IgD-negative memory B cell (primary cell): Measurements from ENCODE around the gene SLC25A31. TPM values are rescaled to one million over a fixed set of nuclear protein-coding genes. Genes with fewer than 3 reads are reported as not detected.

ENCODE experiments used
- H3K27ac Mint-ChIP-seq, 3 donors: one replicate each; pipeline ENCODE4 v1.8.0; 2020 to 2022; ENCODE audit warnings: mild to moderate bottlenecking in 3 of 3, mixed read lengths in 3 of 3, moderate library complexity in 1 of 3
- H3K27me3 Mint-ChIP-seq: one replicate; pipeline ENCODE4 v1.8.0; 2021; ENCODE audit warnings: mixed read lengths
- H3K36me3 Mint-ChIP-seq: one replicate; pipeline ENCODE4 v1.8.0; 2020; ENCODE audit warnings: mild to moderate bottlenecking, mixed read lengths
- H3K4me1 Mint-ChIP-seq, 3 donors: one replicate each; pipeline ENCODE4 v1.8.0; 2020 to 2022; ENCODE audit warnings: mixed read lengths in 3 of 3, mild to moderate bottlenecking in 1 of 3
- H3K4me3 Mint-ChIP-seq, 4 donors: one replicate each; pipeline ENCODE4 v1.8.0; 2020 to 2022; ENCODE audit warnings: mild to moderate bottlenecking in 4 of 4, mixed read lengths in 4 of 4, moderate library complexity in 3 of 4
- H3K9me3 Mint-ChIP-seq, 3 donors: one replicate each; pipeline ENCODE4 v1.8.0; 2020 to 2021; ENCODE audit warnings: mixed read lengths in 3 of 3, mild to moderate bottlenecking in 1 of 3
- polyA plus RNA-seq: library from polyadenylated mRNA; unstranded; fragments of 300-500 nt; fragmentation: Illumina TruSeq; gene quantifications from one replicate; pipeline ENCODE4 v1.2.3, GENCODE V29; 2021

SLC25A31 gene
- polyA plus RNA-seq, 1 donor from 2014 or later, result not detected

DNA sequence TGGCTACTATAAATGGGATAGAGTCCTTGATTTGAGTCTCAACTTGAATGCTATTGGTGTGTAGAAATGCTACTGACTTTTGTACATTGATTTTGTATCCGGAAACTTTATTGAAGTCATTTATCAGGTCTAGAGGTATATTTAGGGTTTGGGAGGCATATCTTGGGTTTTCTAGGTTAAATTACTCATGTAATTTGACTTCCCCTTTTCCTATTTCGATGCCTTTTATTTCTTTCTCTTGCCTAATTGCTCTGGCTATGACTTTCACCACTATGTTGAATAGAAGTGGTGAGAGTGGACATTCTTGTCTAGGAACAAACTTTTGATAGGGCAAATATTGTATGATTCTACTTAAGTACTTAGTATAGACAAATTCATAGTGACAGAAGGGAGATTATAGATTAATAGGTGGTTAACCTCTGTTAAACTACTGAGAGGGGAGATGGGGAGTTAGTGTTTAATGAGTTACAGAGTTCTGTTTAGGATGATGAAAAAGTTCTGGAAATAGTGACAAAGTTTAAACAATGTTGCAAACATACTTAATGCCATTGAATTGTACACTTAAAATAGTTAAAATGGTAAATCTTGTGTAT is 29.1 kb downstream of the SLC25A31 start:
- Mint-ChIP-seq H3K4me3 (no peak overlapping the region), H3K27me3 (peaks cover 8% of the 10 kb centered on the region), H3K27ac (no peak overlapping the region), H3K4me1 (peaks cover 0 to 2% (median 0%) of the 10 kb centered on the region in 3 donors), H3K9me3 (peaks cover 0 to 10% (median 5%) of the 10 kb centered on the region in 3 donors), H3K36me3 (no peaks in the 10 kb centered on the region)

GRCh38 chr4:127759893-127760292 is 29.7 kb downstream of the SLC25A31 start:
- H3K27me3 Mint-ChIP-seq, result peaks cover 9% of the 10 kb centered on the region
- peaks cover 0 to 10% (median 5%) of the 10 kb centered on the region in 3 donors for H3K9me3 Mint-ChIP-seq
- no peak overlapping the region for H3K27ac Mint-ChIP-seq
- peaks cover 0 to 2% (median 0%) of the 10 kb centered on the region in 3 donors for H3K4me1 Mint-ChIP-seq
- H3K4me3 Mint-ChIP-seq, result no peak overlapping the region
- no peaks in the 10 kb centered on the region for H3K36me3 Mint-ChIP-seq

GRCh38 chr4:127771535-127772275 is 41.5 kb downstream of the SLC25A31 start:
- peaks cover 11% of the 10 kb centered on the region for H3K27me3 Mint-ChIP-seq
- no peaks in the 10 kb centered on the region for H3K36me3 Mint-ChIP-seq
- no peak overlapping the region for H3K27ac Mint-ChIP-seq
- H3K4me3 Mint-ChIP-seq, result no peak overlapping the region
- H3K9me3 Mint-ChIP-seq, result no peaks in the 10 kb centered on the region
- no peaks in the 10 kb centered on the region for H3K4me1 Mint-ChIP-seq

GRCh38 chr4:127772769-127773671 is 42.8 kb downstream of the SLC25A31 start:
- no peak overlapping the region for H3K27ac Mint-ChIP-seq
- H3K36me3 Mint-ChIP-seq, result no peaks in the 10 kb centered on the region
- no peaks in the 10 kb centered on the region for H3K9me3 Mint-ChIP-seq
- no peaks in the 10 kb centered on the region for H3K4me1 Mint-ChIP-seq
- peaks cover 16% of the 10 kb centered on the region for H3K27me3 Mint-ChIP-seq
- no peak overlapping the region for H3K4me3 Mint-ChIP-seq

DNA sequence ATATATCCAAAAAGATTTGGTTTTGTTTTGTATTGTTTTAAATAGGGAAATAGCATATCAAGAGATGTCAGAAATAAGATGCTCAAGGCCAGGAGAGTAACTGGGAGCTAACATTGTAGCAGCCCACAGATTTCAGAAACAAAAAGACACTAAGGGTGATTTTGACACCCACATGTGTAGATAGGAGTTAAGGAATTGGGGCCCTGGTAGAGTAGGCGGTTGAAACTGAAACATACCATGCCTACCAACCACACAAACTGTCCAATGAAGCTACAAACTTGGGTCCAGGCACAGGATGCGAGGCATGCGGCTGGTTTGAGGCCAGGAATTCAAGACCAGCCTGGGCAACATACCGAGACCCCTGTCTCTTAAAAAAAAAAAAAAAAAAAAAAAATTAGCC is 45.6 kb downstream of the SLC25A31 start:
- H3K9me3 Mint-ChIP-seq, result no peaks in the 10 kb centered on the region
- peaks cover 0 to 4% (median 0%) of the 10 kb centered on the region in 3 donors for H3K4me1 Mint-ChIP-seq
- H3K27ac Mint-ChIP-seq, result no peak overlapping the region
- no peaks in the 10 kb centered on the region for H3K36me3 Mint-ChIP-seq
- peaks cover 33% of the 10 kb centered on the region for H3K27me3 Mint-ChIP-seq
- H3K4me3 Mint-ChIP-seq, result no peak overlapping the region

GRCh38 chr4:127776620-127777019 is 46.4 kb downstream of the SLC25A31 start:
- Mint-ChIP-seq H3K27ac (no peak overlapping the region), H3K4me3 (no peak overlapping the region), H3K9me3 (no peaks in the 10 kb centered on the region), H3K4me1 (peaks cover 0 to 9% (median 6%) of the 10 kb centered on the region in 3 donors), H3K36me3 (no peaks in the 10 kb centered on the region), H3K27me3 (peaks cover 40% of the 10 kb centered on the region)

DNA sequence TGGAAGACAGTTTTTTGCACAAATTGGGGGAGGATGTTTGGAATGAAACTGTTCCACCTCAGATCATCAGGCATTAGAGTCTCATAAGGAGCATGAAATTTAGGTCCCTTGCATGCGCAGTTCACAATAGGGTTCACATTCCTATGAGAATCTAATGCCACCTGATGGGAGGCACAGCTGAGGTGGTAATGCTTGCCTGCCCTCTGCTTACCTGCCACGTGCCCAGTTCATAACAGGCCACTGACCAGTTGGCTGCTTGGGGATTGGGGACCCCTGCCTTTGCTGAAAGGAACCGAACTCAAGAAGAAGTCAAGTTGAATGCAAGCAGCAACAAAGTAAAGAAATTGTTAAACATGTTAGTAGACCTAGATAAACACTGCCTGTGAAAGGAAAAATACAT is 47.3 kb downstream of the SLC25A31 start:
- peaks cover 43% of the 10 kb centered on the region for H3K27me3 Mint-ChIP-seq
- no peaks in the 10 kb centered on the region for H3K9me3 Mint-ChIP-seq
- H3K4me3 Mint-ChIP-seq, result no peak overlapping the region
- H3K27ac Mint-ChIP-seq, result peak overlapping the region in 1 of 3 donors; percentile 32
- peaks cover 3 to 12% (median 6%) of the 10 kb centered on the region in 3 donors for H3K4me1 Mint-ChIP-seq
- no peaks in the 10 kb centered on the region for H3K36me3 Mint-ChIP-seq

DNA sequence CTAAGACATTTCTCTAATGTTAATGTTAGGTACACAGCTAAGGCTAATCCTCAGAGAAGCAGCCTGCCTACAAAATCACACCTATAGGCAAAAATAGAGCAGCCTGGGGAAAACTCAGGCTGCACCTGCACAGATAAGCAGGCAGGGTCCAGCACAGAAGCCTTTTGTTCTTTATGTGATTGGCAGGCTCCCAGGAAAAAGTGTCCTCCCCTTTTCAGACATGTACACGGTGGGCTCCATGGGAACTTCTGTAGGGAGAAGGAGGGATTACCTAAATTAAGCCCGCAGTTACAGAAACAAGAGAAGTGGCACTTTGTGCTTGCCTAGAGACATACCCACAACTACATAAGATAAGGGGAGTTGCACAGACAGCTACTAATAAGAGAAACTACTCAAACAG is 47.9 kb downstream of the SLC25A31 start:
- no peak overlapping the region for H3K27ac Mint-ChIP-seq
- peaks cover 46% of the 10 kb centered on the region for H3K27me3 Mint-ChIP-seq
- H3K4me3 Mint-ChIP-seq, result no peak overlapping the region
- H3K36me3 Mint-ChIP-seq, result no peaks in the 10 kb centered on the region
- H3K9me3 Mint-ChIP-seq, result no peaks in the 10 kb centered on the region
- H3K4me1 Mint-ChIP-seq, result peaks cover 5 to 15% (median 10%) of the 10 kb centered on the region in 3 donors

GRCh38 chr4:127780598-127780997 is 50.4 kb downstream of the SLC25A31 start:
- Mint-ChIP-seq H3K27ac (no peak overlapping the region), H3K27me3 (peaks cover 51% of the 10 kb centered on the region), H3K36me3 (no peaks in the 10 kb centered on the region), H3K9me3 (no peaks in the 10 kb centered on the region), H3K4me1 (peaks cover 8 to 25% (median 13%) of the 10 kb centered on the region in 3 donors), H3K4me3 (peak overlapping the region in 2 of 4 donors; percentile 57 to 85)

DNA sequence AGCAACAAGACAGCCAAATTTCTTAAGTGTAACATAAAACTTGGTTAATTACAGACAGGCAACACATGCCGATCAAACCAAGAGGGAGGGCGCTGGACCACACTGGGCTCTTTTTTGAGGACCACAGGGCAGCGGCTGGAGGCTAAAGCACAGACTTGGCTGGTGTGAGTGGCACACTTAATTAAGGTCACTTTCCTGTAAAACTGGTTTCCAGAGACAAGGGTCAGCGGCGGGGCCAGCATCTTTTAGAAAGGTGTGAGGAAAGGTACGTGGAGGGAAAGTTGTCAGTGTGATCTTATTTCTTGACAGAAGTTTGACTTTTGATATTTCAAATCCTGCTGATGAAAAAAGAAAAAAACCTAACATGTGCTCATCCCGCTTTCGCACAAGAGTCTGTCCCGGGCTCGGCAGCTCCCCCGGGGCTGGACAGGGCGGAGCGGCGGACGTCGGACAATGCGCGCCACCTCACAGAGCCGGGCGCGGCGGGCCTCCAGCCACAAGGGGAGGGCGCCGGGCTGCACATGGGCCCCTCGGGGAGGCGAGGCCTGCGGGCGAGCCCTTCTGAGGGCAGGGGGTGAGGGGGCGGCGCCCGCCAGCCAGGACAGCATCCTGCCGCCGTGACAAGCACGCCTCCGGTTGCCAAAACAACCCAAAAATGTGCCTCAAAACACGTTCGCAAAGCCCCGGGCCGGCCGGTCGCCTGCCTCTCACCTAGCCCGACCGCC is 51.3 kb downstream of the SLC25A31 start:
- H3K4me1 Mint-ChIP-seq, result peaks cover 8 to 25% (median 13%) of the 10 kb centered on the region in 3 donors
- H3K4me3 Mint-ChIP-seq, result peak overlapping the region; percentile 67 to 94 (median 88)
- no peaks in the 10 kb centered on the region for H3K36me3 Mint-ChIP-seq
- H3K9me3 Mint-ChIP-seq, result no peaks in the 10 kb centered on the region
- peak overlapping the region in 1 of 3 donors; percentile 88 for H3K27ac Mint-ChIP-seq
- peaks cover 51% of the 10 kb centered on the region for H3K27me3 Mint-ChIP-seq

GRCh38 chr4:127782025-127782274 is 51.8 kb downstream of the SLC25A31 start:
- H3K4me1 Mint-ChIP-seq, result peaks cover 8 to 25% (median 13%) of the 10 kb centered on the region in 3 donors
- no peaks in the 10 kb centered on the region for H3K9me3 Mint-ChIP-seq
- H3K4me3 Mint-ChIP-seq, result peak overlapping the region; percentile 67 to 94 (median 81)
- H3K27ac Mint-ChIP-seq, result no peak overlapping the region
- H3K27me3 Mint-ChIP-seq, result peaks cover 51% of the 10 kb centered on the region
- no peaks in the 10 kb centered on the region for H3K36me3 Mint-ChIP-seq

GRCh38 chr4:127782275-127783025 is 52.2 kb downstream of the SLC25A31 start, which contains the start of gene HSPA4L:
Gene HSPA4L (plus strand): TSS chr4:127782322. CDS start chr4:127782551, 229 bp downstream.
- H3K27me3 Mint-ChIP-seq, result peaks cover 51% of the 10 kb centered on the region
- no peaks in the 10 kb centered on the region for H3K36me3 Mint-ChIP-seq
- H3K4me1 Mint-ChIP-seq, result peaks cover 8 to 25% (median 13%) of the 10 kb centered on the region in 3 donors
- H3K4me3 Mint-ChIP-seq, result peak within 1 kb of the TSS; percentile 85 to 96 (median 92)
- no peaks in the 10 kb centered on the region for H3K9me3 Mint-ChIP-seq
- H3K27ac Mint-ChIP-seq, result peak within 1 kb of the TSS in 2 of 3 donors; percentile 71 to 88

DNA sequence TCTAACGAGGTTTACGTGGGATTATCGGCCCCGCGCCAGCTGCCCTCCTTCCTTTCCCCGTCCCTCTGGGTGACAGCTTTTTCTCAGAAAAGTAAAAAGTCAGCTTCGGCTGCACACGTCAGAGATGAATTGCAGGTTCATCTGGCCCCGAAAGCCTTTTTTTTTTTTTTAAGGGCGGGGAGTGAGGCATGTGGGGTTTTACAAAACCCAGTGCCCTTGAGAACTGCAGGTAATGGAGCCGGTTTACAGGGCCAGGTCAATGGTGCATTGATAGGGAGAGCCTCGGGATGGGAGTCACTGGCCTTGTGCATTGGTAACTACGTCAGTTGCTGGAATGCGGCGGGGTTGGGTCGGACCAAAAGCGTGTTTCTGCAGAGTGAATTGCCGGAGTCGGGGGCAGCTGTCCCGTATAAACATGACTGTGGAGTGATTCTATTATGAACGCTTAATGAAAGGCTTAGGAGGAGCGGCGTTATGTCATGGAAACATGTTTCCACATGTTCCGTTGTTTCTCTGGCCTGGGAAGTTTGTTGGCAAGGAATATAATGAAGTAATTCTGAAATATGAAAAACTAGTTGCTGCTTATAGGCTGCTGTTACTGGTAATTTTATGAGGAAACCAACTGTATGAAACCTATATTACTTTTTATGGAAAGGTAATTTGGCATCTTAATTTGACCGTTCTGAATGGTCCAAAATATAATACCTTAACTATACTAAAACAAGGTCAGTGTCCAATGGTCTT is 53.0 kb downstream of the SLC25A31 start:
- Mint-ChIP-seq H3K4me3 (peak overlapping the region; percentile 72 to 96 (median 92)), H3K36me3 (no peaks in the 10 kb centered on the region), H3K9me3 (no peaks in the 10 kb centered on the region), H3K27ac (peak overlapping the region in 1 of 3 donors; percentile 52), H3K27me3 (peaks cover 46% of the 10 kb centered on the region), H3K4me1 (peaks cover 8 to 25% (median 13%) of the 10 kb centered on the region in 3 donors)
